K562 (cell line): Measurements from ENCODE around the gene PDLIM7. TPM values are rescaled to one million over a fixed set of nuclear protein-coding genes. Genes with fewer than 3 reads are reported as not detected.

ENCODE experiments used
- CEBPG ChIP-seq, 3 experiments: fragments of 200-800 bp in 1 of 3; sonication (Bioruptor generic) in 1 of 3; sonication (generic) in 1 of 3; formaldehyde crosslinking in 1 of 3; IDR thresholded peaks in 2 of 3; conservative IDR thresholded peaks in 1 of 3; 2 replicates each; pipeline versions ENCODE4 v1.6.1 to v1.8.0; 2016 to 2022; ENCODE audit warnings: missing compliant biosample characterization in 2 of 3, missing genetic modification characterization in 2 of 3, mild to moderate bottlenecking in 1 of 3, missing genetic modification reagents in 1 of 3
- CEBPZ ChIP-seq: fragments of 150-350 bp; IDR thresholded peaks from 2 replicates; pipeline ENCODE4 v1.6.1; 2014; ENCODE audit warnings: low read depth, mild to moderate bottlenecking, low read length, borderline replicate concordance
- ELF1 ChIP-seq: fragments of 200-800 bp; sonication (Bioruptor generic); IDR thresholded peaks from 2 replicates; pipeline ENCODE4 v1.6.1; 2016; ENCODE audit warnings: missing genetic modification characterization, missing compliant biosample characterization
- GABPA ChIP-seq: fragments of 200-800 bp; sonication (Bioruptor generic); conservative IDR thresholded peaks from 2 replicates; pipeline ENCODE4 v1.6.1; 2016; ENCODE audit warnings: low read depth, missing genetic modification characterization, missing compliant biosample characterization
- MAFK ChIP-seq: IDR thresholded peaks from 2 replicates; pipeline ENCODE4 v1.6.1; 2011; ENCODE audit warnings: low read length, improper control_type of control experiment
- MLLT1 ChIP-seq, 2 experiments: fragments of 450-650 bp; IDR thresholded peaks; 2 replicates each; pipeline ENCODE4 v1.6.1; 2016
- SMAD3 ChIP-seq: fragments of 450-650 bp; formaldehyde crosslinking; conservative IDR thresholded peaks from 2 replicates; pipeline ENCODE4 v1.4.0; 2020; ENCODE audit warnings: mild to moderate bottlenecking
- SMARCB1 ChIP-seq: IDR thresholded peaks from 2 replicates; pipeline ENCODE4 v1.6.1; 2011; ENCODE audit warnings: improper control_type of control experiment, low read depth; ENCODE audit not compliant: insufficient read length
- SRSF9 ChIP-seq: fragments of 200-400 bp; formaldehyde crosslinking; IDR thresholded peaks from 2 replicates; pipeline ENCODE4 v1.6.1; 2017; ENCODE audit warnings: low read depth, low read length, borderline replicate concordance
- THAP7 ChIP-seq: fragments of 250-450 bp; sonication (Bioruptor Pico); IDR thresholded peaks from 2 replicates; pipeline ENCODE4 v1.5.0; 2021
- ZBED1 ChIP-seq: IDR thresholded peaks from 2 replicates; pipeline ENCODE4 v1.6.1; 2014
- ZNF274 ChIP-seq: IDR thresholded peaks from 2 replicates; pipeline ENCODE4 v1.6.1; 2011; ENCODE audit warnings: low read depth, mild to moderate bottlenecking, low read length, moderate library complexity, borderline replicate concordance
- ZNF561 ChIP-seq: fragments of 450-650 bp; formaldehyde crosslinking; conservative IDR thresholded peaks from 2 replicates; pipeline ENCODE4 v1.4.0; 2020; ENCODE audit warnings: mild to moderate bottlenecking, moderate library complexity
- polyA plus RNA-seq, 8 experiments: library from polyadenylated mRNA; depleted of rRNA in 4 of 8; stranded (reverse) in 5 of 8; unstranded in 3 of 8; fragments of >200 nt; fragmentation: Nextera tagmentation in 2 of 8; fragmentation: Illumina TruSeq in 1 of 8; extraction: Ambion mirVana in 2 of 8; extraction: Trizol in 1 of 8; gene quantifications; 2 replicates each; pipeline versions ENCODE4 v1.2.1 to v1.2.3, GENCODE V29; 2011 to 2014; ENCODE audit warnings: inconsistent platforms in 1 of 8, missing spikeins in 1 of 8
- total RNA-seq, 7 experiments: library from RNA; depleted of rRNA in 6 of 7; stranded (reverse); fragments of >200 nt in 6 of 7; fragmentation: Illumina TruSeq in 2 of 7; extraction: Trizol in 2 of 7; gene quantifications; 2 replicates each; pipeline versions ENCODE4 v1.2.1 to v1.2.3, GENCODE V29; 2011 to 2021; ENCODE audit warnings: low replicate concordance in 1 of 7
- TF ChIP-seq, protein P1 (sequence below): fragments of 450-650 bp; IDR thresholded peaks from one replicate; pipeline ENCODE4 v1.6.1; 2018; ENCODE audit warnings: mild to moderate bottlenecking, moderate library complexity; ENCODE audit not compliant: partially characterized antibody
- TF ChIP-seq, protein P2 (sequence below): IDR thresholded peaks from 2 replicates; pipeline ENCODE4 v1.6.1; 2011; ENCODE audit warnings: borderline replicate concordance, low read depth, mild to moderate bottlenecking, moderate library complexity, low read length; ENCODE audit not compliant: insufficient read depth, poor library complexity, severe bottlenecking
- TF ChIP-seq, protein P3 (sequence below): fragments of 250-450 bp; sonication (Bioruptor Pico); IDR thresholded peaks from 2 replicates; pipeline ENCODE4 v1.9.0; 2021; ENCODE audit warnings: mild to moderate bottlenecking

Gene PDLIM7
- total and polyA plus RNA-seq, 9 of the 15 experiments (the other 6 are each of a cell fraction or from before 2014, with no cell fraction given) = 2.1 to 124 (median 32.6) TPM

DNA sequence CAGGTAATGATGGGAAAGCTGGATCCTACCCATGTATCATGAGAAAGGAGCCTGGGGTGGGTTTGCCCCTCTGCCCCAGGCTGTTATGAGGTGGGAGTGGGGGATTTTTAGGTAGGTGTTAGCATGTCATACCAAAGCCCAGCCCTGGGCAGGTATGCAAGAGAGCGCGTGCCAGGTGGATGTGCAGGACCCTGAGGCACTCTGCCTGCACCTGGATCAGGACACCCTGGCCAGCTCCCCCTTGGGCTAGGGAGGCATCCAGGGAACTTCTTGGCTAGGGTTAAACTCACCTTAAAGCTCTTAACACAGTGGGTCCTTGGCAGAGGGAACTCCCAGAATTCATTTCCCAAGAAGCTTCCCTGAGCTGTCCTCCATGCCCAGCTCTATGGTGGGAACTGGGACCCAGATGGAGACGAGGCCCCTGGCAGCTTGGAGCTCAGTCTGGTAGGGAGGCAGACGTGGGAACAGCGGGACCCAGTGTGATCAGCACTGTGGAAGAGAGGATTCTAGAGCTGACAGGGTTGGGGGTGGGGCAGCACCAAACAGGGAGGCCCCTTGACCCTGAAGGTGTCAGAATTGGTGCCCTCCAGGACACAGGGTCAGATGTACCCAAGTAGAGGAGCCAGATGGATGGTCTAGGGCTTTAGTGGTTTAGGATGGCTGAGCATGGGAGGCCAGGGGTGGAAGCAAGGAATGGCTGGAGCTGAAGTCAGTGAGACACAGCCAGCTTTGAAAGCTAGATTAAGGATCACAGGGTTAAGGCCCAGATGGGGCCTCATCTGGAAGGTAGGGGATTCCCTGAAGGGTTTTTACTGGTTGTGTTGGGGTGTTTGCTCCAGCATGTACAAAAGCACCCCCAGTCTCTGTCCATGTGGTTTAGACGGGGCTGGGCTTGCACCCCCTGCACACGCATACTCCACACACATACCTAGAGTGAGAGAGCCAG lies 53.0 kb downstream of the PDLIM7 start (continued):
- TF ChIP-seq GABPA (tag) (no peak), ZNF274 (no peak), MAFK (no peak), SMAD3 (CRISPR knock-in tag) (no peak), ELF1 (tag) (no peak), SMARCB1 (no peak), MLLT1 (IDR thresholded peaks at IDR 0.05) (no peak), ZBED1 (0 out of 2 replicates have a peak, but pooled peaks have one; percentile 34), THAP7 (CRISPR knock-in tag) (no peak), CEBPZ (no peak), ZNF561 (CRISPR knock-in tag) (no peak), CEBPG (CRISPR knock-in tag; IDR thresholded peaks at IDR 0.05) (no peak), CEBPG (tag; conservative IDR thresholded peaks at IDR 0.05 in 1 of 2, IDR thresholded peaks at IDR 0.05 in 1 of 2) (no peak), SRSF9 (no peak)
- TF ChIP-seq, protein P1, sequence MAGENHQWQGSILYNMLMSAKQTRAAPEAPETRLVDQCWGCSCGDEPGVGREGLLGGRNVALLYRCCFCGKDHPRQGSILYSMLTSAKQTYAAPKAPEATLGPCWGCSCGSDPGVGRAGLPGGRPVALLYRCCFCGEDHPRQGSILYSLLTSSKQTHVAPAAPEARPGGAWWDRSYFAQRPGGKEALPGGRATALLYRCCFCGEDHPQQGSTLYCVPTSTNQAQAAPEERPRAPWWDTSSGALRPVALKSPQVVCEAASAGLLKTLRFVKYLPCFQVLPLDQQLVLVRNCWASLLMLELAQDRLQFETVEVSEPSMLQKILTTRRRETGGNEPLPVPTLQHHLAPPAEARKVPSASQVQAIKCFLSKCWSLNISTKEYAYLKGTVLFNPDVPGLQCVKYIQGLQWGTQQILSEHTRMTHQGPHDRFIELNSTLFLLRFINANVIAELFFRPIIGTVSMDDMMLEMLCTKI = no peak
- TF ChIP-seq, protein P2, sequence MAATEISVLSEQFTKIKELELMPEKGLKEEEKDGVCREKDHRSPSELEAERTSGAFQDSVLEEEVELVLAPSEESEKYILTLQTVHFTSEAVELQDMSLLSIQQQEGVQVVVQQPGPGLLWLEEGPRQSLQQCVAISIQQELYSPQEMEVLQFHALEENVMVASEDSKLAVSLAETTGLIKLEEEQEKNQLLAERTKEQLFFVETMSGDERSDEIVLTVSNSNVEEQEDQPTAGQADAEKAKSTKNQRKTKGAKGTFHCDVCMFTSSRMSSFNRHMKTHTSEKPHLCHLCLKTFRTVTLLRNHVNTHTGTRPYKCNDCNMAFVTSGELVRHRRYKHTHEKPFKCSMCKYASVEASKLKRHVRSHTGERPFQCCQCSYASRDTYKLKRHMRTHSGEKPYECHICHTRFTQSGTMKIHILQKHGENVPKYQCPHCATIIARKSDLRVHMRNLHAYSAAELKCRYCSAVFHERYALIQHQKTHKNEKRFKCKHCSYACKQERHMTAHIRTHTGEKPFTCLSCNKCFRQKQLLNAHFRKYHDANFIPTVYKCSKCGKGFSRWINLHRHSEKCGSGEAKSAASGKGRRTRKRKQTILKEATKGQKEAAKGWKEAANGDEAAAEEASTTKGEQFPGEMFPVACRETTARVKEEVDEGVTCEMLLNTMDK = no peak
- TF ChIP-seq, protein P3, sequence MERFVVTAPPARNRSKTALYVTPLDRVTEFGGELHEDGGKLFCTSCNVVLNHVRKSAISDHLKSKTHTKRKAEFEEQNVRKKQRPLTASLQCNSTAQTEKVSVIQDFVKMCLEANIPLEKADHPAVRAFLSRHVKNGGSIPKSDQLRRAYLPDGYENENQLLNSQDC (CRISPR knock-in tag) = no peak
